Transverse colon (tissue), 4 donors: ENCODE results near the gene RNF13.
"Not testable (repeated sequence)": the region's sequence is repeated elsewhere in the genome, so short reads cannot be mapped to it uniquely, and the experiment has no call there.

ENCODE experiments used
- CTCF ChIP-seq, 5 experiments: fragments of 200-600 bp in 3 of 5; fragments of 450-650 bp in 2 of 5; sonication (generic) in 3 of 5; IDR thresholded peaks; 1 replicate in 2 of 5; 2 replicates in 3 of 5; pipeline ENCODE4 v1.5.1; 2016 to 2017; ENCODE audit warnings: antibody characterized with exemption in 5 of 5, inconsistent platforms in 3 of 5, mild to moderate bottlenecking in 2 of 5, moderate library complexity in 1 of 5
- POLR2A ChIP-seq: fragments of 450-650 bp; IDR thresholded peaks from one replicate; pipeline ENCODE4 v1.6.1; 2016; ENCODE audit warnings: antibody characterized with exemption, mild to moderate bottlenecking, moderate library complexity
- POLR2AphosphoS5 ChIP-seq, 3 donors: sonication (generic); formaldehyde crosslinking; IDR thresholded peaks; one replicate each; pipeline ENCODE4 v1.6.1; 2016; ENCODE audit warnings: antibody characterized with exemption in 3 of 3

GRCh38 chr3:149838491-149838890 lies 25.5 kb downstream of the RNF13 start:
- not testable (repeated sequence) for TF ChIP-seq CTCF (IDR thresholded peaks at IDR 0.05); POLR2A; POLR2AphosphoS5 (IDR thresholded peaks at IDR 0.05)
